HG02840 (cell line): Measurements from ENCODE around the gene NUDT19.
"Not testable (repeated sequence)": the region's sequence is repeated elsewhere in the genome, so short reads cannot be mapped to it uniquely, and the experiment has no call there.

ENCODE experiments used
- ATAC-seq: cut with Tn5 transposase; IDR thresholded peaks from one replicate; pipeline ENCODE4 v1.9.1; 2021; ENCODE audit warnings: mild to moderate bottlenecking, moderate library complexity, moderate number of reproducible peaks; ENCODE audit not compliant: unreplicated experiment, low FRiP score

The NUDT19 gene

GRCh38 chr19:32674931-32675719 lies 16.5 kb upstream of the NUDT19 start, which contains the start of gene ANKRD27:
TSS of gene ANKRD27 (minus strand) at chr19:32675180. CDS start at chr19:32659015, 16,165 bp downstream.
- ATAC-seq = peak; percentile 95

DNA sequence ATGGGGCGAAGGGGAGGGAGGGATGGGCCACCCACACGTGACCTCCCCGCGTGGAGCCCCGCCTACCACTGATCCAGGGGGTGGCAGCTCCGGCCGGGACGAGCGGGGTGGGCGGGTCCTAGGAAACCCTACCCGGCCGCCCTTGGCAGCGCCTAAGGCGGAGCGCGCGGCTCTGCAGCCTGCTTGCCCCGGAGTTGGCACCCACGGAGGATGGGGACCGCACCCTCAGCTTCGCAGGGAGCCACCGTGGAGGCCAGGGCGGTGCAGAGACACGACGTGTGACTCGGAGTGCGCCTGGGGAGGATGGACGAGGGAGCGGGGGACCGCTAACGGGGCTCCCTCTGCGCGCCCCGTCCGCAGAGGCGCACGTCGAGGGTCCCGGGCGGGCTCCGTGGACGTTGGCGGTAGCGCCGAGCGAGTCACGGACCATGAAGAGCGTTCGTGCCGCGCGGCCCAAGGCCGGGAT lies 15.9 kb upstream of the NUDT19 start, which contains the start of gene RGS9BP:
TSS of gene RGS9BP (plus strand) at position 129 of the 466 bp plus-strand sequence. CDS start 416 bp downstream, outside the sequence.
- no peak for ATAC-seq

- ATAC-seq = no peak
Observed at GRCh38 chr19:32676186-32676894, 15.3 kb upstream of the NUDT19 start.

GRCh38 chr19:32676895-32677359 lies 14.7 kb upstream of the NUDT19 start:
- no peak for ATAC-seq

- ATAC-seq = no peak
Observed at GRCh38 chr19:32677657-32678056, 14.0 kb upstream of the NUDT19 start.

DNA sequence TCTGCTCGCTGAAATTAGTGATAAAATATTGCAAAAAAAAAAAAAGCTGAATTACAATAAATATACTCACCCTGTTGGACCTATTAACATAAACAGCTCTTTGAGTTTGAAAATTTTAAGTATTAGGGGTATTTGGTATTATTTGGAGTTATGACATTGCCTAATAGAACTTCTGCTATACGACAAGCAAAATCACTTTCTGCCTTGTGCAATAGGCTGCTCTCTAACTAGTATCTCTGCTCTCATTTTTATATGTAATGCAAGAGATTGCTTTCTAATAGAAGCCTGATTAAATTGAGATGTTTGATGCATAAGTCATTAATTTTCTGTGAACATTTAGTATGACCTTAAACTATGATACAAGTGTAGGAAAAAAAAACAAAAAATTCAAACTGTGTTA lies 10.6 kb upstream of the NUDT19 start:
- no peak for ATAC-seq

DNA sequence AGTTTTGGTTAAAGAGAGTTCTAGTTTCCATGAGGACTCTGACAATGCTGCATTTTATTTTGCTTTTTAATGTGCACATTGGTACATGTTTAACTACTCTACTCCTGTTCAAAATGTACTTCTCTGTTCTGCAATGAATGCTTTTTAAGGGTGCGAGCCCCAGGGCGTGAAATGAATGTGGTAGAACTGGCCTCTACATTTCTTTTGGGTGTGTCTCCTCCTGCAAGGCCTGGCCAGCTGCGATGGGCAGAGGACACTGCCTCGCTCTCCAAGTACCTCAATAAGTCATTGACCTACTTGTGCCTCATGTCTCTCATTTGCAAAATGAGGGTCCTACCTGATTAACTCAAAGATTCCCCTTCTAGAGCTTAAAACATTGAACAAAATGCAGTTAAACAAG lies 9.3 kb upstream of the NUDT19 start:
- no peak for ATAC-seq

GRCh38 chr19:32686847-32687475 lies 4.7 kb upstream of the NUDT19 start:
- ATAC-seq = no peak

DNA sequence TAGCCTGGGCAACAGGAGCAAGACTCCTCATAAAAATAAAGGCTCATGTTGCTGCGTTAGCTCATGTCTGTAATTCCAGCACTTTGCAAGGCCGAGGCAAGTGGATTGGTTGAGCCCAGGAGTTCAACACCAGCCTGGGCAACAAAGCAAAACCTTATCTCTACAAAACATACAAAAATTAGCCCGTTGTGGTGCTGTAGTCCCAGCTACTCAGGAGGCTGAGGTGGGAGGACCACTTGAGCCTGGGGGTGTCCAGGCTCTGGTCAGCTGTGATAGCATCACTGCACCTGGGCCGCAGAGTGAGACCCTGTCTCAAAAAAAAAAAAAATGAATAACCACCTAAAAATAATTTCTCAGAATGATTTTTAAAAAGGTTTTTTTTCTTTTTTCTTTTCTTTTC lies 3.9 kb upstream of the NUDT19 start:
- no peak for ATAC-seq

DNA sequence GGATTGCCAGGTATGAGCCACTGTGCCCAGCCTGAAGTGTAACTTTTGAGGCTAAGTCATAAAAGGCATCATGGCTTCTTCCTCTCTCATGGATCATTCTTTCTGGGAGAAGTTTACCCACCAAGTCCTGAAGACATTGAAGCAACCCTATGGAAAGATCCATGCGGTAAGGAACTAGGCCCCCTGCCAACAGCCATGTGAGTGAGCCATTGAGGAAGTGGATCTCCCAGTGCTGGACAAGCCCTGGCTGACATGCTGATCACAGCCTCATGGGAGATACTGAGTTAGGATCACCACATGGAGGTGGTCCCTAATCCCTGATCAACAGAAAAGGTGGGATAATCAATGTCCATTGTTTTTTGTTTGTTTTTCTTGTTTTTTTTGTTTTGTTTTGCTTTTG lies 3.3 kb upstream of the NUDT19 start:
- no peak for ATAC-seq

DNA sequence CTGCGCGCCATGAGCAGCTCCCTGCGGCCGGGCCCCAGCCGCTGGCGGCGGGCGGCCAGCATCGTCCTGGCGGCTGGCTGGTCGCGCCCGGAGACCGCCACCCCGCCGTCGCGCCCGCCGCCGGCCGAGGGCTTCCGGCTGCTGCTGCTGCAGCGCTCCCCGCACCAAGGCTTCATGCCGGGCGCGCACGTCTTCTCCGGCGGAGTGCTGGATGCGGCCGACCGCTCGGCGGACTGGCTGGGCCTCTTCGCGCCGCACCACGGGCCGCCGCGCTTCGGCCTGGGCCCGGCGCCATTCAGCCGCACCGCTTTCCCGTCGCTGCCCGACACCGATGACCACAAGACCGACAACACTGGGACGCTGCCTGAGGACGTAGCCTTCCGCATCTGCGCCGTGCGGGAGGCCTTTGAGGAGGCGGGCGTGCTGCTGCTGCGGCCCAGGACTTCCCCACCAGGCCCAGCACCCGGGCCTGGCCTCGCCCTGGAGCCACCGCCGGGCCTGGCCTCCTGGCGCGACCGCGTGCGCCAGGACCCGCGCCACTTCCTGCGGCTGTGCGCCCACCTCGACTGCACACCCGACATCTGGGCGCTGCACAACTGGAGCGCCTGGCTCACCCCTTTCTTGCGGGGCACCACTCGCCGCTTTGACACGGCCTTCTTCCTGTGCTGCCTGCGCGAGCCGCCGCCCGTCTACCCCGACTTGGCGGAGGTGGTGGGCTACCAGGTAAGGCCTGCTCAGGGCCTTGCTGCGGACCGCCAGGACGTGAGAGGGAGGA lies 518 bp downstream of the NUDT19 start:
- ATAC-seq = peak; percentile 56

GRCh38 chr19:32692727-32693061 lies 1.1 kb downstream of the NUDT19 start:
- no peak for ATAC-seq

DNA sequence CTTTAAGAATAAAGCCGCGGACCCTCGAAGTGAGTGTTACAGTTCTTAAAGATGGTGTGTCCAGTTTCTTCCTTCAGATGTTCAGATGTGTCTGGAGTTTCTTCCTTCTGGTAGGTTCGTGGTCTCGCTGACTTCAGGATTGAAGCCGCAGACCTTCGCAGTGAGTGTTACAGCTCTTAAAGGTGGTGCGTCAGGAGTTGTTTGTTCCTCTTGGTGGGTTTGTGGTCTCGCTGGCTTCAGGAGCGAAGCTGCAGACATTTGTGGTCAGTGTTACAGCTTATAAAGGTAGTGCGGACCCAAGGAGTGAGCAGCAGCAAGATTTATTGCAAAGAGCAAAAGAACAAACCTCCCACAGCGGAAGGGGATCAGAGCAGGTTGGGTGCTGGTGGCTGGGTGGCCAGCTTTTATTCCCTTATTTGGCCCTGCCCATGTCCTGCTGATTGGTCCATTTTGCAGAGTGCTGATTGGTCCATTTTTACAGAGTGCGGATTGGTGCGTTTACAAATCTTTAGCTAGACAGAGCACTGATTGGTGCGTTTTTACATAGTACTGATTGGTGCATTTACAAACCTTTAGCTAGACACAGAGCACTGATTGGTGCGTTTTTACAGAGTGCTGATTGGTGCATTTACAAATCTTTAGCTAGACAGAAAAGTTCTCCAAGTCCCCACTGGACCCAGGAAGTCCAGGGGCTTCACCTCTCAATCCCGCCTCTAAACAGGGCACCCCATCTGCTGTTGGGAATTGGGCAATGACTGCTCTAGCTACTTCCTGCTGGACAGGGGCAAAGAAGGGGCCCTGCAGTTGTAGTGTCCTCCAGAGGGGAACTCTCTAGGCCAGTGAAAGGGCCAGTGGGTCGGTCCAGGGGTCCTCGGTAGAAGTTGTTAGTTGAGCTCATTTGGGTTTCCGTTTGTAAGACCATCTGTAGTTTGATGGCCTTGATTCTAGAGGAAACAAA lies 1.8 kb downstream of the NUDT19 start:
- ATAC-seq = not testable (repeated sequence)

- ATAC-seq = not testable (repeated sequence)
Observed at GRCh38 chr19:32694316-32694715, 2.7 kb downstream of the NUDT19 start.

DNA sequence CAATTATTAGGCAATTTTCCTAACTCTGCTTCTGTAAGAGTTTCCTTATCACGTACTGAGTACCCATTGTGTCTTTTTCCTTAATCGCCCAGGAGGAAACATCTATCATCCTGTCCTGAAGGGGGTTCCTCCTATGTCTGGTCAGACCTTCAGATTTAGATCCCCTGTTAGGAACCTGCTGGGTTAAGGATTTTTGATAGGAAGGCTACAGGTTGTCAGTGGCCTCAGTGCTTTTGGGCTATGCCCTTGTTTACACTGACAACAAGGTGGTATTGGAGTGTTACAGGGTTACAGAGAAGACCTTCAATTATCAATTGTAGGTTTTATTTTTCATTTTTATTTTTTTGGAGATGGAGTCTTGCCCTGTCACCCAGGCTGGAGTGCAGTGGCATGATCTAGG lies 3.2 kb downstream of the NUDT19 start:
- not testable (repeated sequence) for ATAC-seq

GRCh38 chr19:32695506-32695905 lies 3.9 kb downstream of the NUDT19 start:
- not testable (repeated sequence) for ATAC-seq

DNA sequence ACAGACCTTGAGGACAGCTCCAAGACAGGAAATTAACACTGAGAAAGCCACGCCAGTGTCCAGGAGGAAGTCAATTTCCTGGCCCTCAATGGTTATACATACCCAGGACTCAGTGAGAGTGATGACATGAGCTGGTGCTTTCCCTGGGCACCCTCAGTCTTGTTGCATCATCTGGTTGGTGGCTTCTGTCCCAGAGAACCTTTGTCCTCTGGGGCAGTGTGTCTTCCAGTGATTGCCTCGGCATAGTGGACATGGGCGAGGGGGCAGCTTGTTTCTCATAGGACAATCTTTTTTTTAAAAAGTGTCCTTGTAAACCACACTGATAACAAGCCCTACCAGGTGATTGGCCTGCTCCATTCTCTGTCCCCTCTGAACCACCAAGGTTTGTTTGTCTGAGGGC lies 5.2 kb downstream of the NUDT19 start:
- not testable (repeated sequence) for ATAC-seq

DNA sequence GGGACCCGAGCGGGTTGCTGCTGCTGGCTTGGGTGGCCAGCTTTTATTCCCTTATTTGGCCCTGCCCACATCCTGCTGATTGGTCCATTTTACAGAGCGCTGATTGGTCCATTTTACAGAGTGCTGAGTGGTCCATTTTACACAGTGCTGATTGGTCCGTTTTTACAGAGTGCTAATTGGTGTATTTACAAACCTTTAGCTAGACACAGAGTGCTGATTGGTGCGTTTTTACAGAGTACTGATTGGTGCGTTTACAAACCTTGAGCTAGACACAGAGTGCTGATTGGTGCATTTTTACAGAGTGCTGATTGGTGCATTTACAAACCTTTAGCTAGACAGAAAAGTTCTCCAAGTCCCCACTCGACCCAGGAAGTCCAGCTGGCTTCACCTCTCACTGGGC lies 8.5 kb downstream of the NUDT19 start:
- ATAC-seq = not testable (repeated sequence)

DNA sequence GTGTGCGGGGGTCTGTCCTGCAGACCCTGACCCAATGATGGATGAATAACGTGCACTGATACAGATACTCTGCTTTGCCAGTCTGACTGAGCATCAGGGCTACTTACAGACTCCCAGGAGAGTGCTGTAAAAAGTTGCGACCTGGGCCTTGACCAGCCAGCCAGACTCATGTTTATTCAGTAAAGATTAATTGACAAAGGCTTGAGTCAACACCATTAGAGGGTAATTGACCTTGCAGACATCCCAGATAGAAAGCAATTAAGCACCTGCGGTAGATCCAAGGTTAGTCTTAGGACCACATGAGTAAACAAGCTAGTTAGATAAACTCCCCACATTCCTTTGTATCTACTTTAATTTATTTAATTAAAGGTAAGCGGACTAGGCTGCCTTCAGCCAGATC lies 10.4 kb downstream of the NUDT19 start:
- ATAC-seq = no peak
